NCI-H1048 (cell line): Measurements from ENCODE around the gene MIEN1.
"Not testable (repeated sequence)": the region's sequence is repeated elsewhere in the genome, so short reads cannot be mapped to it uniquely, and the experiment has no call there.

Source experiments
- DNase-seq: peaks from one replicate; lab custom pipeline; 2025; lab: John Stamatoyannopoulos, UW

The MIEN1 gene

DNA sequence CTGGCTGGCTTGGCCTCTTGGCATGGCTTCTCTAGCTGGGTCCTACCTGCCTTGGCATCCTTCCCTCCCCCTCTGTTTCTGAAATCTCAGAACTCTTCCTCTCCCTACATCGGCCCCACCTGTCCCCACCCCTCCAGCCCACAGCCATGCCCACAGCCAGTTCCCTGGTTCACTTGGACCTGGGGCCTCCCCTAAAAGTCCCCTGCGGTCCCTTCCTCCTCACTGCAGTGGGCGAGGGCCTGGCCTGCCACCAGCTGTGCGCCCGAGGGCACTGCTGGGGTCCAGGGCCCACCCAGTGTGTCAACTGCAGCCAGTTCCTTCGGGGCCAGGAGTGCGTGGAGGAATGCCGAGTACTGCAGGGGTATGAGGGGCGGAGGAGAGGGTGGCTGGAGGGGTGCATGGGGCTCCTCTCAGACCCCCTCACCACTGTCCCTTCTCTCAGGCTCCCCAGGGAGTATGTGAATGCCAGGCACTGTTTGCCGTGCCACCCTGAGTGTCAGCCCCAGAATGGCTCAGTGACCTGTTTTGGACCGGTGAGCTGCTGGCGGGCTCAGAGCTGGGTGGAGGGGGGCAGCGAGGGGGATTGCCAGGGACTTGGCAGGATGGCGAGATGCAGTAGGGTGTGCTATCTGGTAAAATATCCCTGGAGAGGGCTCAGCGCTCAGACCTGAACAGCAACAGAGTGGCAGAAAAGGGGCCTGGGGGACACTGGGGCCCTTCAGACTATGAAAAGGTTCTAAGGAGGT is 14.1 kb downstream of the MIEN1 start:
- no peak for DNase-seq

DNA sequence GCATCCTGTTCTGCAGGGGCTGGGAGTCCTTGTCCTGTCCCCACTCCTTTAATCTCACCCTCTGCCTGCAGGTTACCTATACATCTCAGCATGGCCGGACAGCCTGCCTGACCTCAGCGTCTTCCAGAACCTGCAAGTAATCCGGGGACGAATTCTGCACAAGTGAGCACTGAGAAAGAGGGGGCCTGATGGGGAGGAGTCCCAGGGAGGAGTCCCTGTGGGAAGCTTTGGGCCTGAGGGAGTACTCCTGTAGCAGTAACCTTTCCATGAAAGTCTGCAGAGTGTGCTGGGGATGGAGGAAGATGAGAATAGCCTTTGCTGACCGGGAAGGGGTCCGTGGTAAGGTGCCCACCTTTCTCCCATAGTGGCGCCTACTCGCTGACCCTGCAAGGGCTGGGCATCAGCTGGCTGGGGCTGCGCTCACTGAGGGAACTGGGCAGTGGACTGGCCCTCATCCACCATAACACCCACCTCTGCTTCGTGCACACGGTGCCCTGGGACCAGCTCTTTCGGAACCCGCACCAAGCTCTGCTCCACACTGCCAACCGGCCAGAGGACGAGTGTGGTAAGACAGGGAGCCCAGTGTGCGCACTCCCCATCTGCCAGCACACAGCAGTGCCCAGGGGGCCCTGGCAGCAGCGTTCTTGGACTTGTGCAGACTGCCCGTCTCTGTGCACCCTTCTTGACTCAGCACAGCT is 14.8 kb downstream of the MIEN1 start:
- no peak for DNase-seq

DNA sequence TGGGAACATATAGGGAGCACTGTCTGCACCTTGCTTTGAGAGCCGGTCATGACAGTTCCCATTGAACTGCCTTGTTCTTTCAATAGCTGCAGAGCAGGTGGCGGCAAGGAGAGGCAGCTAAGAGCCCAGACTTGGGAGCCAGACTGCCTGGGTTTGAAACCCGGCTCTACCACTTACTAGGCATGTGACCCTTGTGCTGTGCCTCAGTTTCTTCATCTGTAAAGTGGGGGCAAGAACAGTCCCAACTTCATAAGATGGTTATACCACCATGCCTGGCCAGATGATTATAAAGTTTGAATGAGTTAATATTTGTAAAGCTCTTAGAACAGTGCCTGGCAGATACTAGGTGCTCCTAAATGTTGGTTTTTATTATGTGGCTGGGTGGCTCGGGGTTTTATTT is 16.1 kb downstream of the MIEN1 start:
- DNase-seq = no peak

DNA sequence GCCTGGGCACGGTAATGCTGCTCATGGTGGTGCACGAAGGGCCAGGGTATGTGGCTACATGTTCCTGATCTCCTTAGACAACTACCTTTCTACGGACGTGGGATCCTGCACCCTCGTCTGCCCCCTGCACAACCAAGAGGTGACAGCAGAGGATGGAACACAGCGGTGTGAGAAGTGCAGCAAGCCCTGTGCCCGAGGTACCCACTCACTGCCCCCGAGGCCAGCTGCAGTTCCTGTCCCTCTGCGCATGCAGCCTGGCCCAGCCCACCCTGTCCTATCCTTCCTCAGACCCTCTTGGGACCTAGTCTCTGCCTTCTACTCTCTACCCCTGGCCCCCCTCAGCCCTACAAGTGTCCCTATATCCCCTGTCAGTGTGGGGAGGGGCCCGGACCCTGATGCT is 18.5 kb downstream of the MIEN1 start:
- DNase-seq = no peak

DNA sequence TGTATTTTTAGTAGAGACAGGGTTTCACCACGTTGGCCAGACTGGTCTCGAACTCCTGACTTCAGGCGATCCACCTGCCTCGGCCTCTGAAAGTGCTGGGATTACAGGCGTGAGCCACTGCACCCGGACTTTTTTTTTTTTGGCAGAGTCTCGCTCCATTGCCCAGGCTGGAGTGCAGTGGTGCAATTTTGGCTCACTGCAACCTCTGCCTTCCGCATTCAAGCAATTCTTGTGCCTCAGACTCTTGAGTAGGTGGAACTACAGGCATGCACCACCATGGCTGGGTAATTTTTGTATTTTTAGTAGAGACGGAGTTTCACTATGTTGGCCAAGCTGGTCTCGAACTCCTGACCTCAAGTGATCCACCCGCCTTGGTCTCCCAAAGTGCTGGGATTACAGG is 19.3 kb downstream of the MIEN1 start:
- not testable (repeated sequence) for DNase-seq

DNA sequence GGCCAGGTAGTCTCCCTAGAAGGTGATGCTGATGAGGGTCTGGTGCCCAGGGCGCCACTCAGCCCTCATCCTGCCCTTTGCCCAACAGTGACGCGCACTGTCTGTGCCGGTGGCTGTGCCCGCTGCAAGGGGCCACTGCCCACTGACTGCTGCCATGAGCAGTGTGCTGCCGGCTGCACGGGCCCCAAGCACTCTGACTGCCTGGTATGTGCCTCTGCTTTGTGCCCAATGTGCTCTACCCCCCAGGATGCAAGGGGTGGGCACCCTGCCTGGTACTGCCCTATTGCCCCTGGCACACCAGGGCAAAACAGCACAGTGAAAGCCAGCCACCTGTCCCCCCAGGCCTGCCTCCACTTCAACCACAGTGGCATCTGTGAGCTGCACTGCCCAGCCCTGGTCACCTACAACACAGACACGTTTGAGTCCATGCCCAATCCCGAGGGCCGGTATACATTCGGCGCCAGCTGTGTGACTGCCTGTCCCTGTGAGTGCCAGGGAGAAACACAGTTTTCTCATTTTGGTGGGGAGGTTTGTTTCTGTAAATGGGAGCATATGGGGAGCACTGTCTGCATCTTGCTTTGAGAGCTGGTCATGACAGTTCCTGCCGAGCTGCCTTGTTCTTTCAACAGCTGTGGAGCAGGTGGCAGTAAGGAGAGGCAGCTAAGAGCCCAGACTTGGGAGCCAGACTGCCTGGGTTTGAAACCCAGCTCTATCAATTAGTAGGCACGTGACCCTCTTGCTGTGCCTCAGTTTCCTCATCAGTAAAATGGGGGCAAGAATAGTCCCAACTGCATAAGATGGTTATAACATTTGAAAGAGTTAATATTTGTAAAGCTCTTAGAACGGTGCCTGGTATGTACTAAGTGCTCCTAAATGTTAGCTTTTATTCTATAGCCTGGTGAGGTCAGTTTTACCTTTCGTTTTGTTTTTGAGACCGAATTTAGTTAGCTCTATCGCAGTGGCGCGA is 20.1 kb downstream of the MIEN1 start:
- DNase-seq = no peak

DNA sequence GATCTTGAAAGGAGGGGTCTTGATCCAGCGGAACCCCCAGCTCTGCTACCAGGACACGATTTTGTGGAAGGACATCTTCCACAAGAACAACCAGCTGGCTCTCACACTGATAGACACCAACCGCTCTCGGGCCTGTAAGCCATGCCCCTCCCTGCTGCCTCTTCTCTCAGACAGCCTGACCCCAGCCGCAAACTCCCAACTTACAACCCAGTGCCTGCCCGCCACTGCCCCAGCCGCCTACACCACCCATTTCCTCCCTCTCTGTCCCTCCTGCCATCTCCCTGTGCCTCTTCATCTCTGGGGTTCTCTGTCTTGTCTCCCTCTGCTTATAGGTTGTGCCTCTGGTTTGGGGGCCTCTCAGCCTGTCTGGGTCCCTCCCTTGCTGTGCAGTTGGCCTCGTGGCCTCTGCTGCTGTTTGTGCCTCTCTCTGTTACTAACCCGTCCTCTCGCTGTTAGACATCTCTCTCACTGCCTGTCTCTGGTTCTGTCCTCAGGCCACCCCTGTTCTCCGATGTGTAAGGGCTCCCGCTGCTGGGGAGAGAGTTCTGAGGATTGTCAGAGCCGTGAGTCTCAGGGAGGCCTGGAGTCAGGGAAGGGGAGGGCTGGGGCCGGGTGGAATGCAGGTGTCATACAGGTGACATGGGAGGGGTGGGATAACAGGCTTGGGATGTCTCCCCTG is 20.9 kb downstream of the MIEN1 start:
- DNase-seq = no peak

GRCh38 chr17:39706921-39707337 is 23.4 kb downstream of the MIEN1 start:
- DNase-seq = no peak

- no peak for DNase-seq
Measured at GRCh38 chr17:39706383-39706782, 23.9 kb downstream of the MIEN1 start.

DNA sequence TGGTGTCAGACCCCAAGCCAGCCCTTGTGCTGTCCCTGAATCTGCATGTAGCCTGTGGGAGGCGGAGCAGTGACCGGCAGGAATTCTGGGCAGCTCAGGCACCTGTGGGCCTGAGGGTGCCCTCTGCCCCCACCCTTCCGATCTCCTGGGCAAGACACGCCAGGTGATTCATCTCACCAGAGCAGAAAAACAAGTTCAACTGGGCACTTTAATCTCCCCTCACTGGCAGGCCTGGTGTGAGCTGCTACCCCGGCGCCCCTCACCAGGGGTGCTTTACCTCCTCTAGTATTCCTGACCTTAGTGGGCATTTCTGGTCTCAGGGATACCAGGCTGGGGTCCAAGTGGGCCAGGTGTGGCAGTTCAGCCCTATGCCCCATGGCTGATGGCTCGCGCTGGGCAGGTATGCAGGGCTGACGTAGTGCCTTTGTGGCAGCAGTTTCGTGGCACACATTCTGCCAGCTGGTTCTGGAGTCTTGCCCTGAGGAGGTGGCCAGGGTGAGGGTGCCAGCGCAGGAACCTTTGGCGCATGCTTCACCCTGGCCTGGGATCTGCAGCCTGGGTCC is 24.5 kb downstream of the MIEN1 start:
- DNase-seq = no peak

DNA sequence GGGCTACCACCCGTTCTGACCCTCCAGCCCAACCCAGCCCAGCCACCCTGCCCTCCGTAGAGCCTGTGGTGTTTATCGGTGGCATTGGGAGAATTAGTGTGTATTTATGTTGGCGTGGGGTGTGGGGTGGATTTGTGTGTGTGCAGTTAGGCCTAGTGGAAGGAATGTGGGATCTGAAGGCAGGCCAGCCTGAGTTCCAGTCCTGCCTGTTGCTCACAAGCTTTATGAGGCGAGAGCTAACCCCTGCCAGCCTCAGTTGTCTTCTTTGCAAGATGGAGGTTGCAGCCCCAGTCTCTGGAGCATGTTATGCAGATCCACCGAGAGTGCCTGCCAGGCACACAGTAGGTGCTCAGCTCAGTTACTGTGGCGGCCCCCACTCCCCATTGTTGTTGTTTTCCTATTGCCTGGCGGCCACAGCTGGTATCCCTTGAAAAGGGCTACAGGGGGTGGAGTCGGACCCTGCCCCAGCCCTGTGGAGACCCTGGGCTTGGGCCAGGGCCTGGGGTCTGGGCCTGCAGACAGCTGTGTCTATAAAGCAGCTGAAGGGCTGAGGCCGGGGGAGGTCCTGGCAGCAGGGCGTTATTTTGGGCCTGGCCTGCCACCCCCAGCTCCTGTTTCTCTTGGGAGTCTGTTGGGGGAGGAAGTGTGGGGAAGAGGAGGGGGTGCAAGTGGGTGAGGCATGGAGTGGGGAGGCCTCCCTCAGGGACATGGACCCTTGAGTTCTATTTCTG is 25.3 kb downstream of the MIEN1 start:
- no peak for DNase-seq

- no peak for DNase-seq
Measured at GRCh38 chr17:39703913-39704312, 26.4 kb downstream of the MIEN1 start.

- DNase-seq = no peak
Measured at GRCh38 chr17:39702901-39703893, 27.1 kb downstream of the MIEN1 start.

DNA sequence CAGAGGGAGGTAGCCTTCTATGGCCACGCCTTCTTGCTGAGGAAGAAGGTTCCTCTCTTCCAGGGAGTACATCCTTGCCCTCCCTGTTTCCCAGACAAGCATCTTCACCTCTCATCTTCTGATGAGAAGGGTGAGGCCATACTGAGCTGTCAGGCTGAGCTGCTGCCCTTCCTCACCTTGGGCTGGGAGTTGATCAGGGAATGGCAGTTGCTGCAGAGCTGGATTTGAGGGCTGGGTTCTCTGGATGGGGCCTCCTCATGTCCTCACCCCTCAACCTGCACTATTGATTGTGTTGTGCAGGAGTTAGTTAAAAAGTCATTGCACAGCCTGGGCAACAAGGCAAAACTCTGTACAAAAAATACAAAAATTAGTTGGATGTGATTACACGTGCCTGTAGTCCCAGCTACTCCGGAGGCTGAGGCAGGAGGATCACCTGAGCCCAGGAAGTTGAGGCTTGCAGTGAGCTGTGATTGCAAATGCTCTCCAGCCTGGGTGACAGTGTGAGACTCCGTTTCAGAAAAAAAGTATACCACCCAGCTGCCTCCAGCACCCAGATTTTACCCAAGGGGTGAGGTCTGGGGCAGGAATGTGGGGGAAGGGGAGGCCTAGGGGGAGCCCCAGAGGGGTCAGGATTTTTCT is 28.4 kb downstream of the MIEN1 start:
- DNase-seq = no peak

- no peak for DNase-seq
Measured at GRCh38 chr17:39701012-39701783, 29.1 kb downstream of the MIEN1 start.

- no peak for DNase-seq
Measured at GRCh38 chr17:39700148-39700987, 30.0 kb downstream of the MIEN1 start.

DNA sequence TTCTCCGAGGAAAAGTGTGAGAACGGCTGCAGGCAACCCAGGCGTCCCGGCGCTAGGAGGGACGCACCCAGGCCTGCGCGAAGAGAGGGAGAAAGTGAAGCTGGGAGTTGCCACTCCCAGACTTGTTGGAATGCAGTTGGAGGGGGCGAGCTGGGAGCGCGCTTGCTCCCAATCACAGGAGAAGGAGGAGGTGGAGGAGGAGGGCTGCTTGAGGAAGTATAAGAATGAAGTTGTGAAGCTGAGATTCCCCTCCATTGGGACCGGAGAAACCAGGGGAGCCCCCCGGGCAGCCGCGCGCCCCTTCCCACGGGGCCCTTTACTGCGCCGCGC is 30.5 kb downstream of the MIEN1 start, which contains the start of gene ERBB2:
Gene ERBB2, plus strand, starts transcription at position 247 of the 330 bp plus-strand sequence. CDS start 175 bp downstream, outside the sequence.
- DNase-seq = no peak
